Pancreas (tissue), 10 donors: ENCODE measurements around the gene GPR157. TPM values are rescaled to one million over a fixed set of nuclear protein-coding genes. Genes with fewer than 3 reads are reported as not detected.
A peak's percentile ranks its signal among the peaks of the same experiment; 100 is the strongest.

Experiments used
- ATAC-seq, 4 donors: fragments of 200-7000 bp; cut with Tn5 transposase; one replicate each; pipeline versions ENCODE4 v1.8.0 to v1.9.1; 2020; ENCODE audit warnings: mild to moderate bottlenecking in 4 of 4, moderate library complexity in 4 of 4
- DNase-seq, 6 donors: peaks; one replicate each; pipeline ENCODE4 v3.0.0-alpha.2; 2020
- FAIRE-seq: peaks from 2 replicates; lab custom pipeline; 2012; peaks lifted over from hg19 to GRCh38; lab: Jason Lieb, UNC
- H3K27ac ChIP-seq, 4 donors: fragments of 200-600 bp; sonication (generic); 1 replicate in 3 of 4; 2 replicates in 1 of 4; pipeline versions ENCODE4 v1.5.0 to v1.8.0; 2020
- H3K27me3 ChIP-seq, 4 donors: fragments of 200-600 bp; one replicate each; pipeline ENCODE4 v1.8.0; 2021
- H3K36me3 ChIP-seq, 3 donors: fragments of 200-600 bp; sonication (generic) in 1 of 3; one replicate each; pipeline versions ENCODE4 v1.5.0 to v1.8.0; 2020 to 2021
- H3K4me1 ChIP-seq, 3 donors: fragments of 200-600 bp; one replicate each; pipeline ENCODE4 v1.8.0; 2021
- H3K4me3 ChIP-seq, 4 donors: fragments of 200-600 bp; sonication (generic) in 2 of 4; one replicate each; pipeline versions ENCODE4 v1.5.0 to v1.8.0; 2020 to 2021
- H3K9me3 ChIP-seq, 4 donors: fragments of 200-600 bp; one replicate each; pipeline ENCODE4 v1.8.0; 2021
- CTCF ChIP-seq, 4 donors: fragments of 200-600 bp; sonication (generic) in 3 of 4; IDR thresholded peaks; one replicate each; pipeline versions ENCODE4 v1.5.0 to v1.8.0; 2021; ENCODE audit warnings: antibody characterized with exemption in 4 of 4
- WGBS, 2 donors: extraction: QIAGEN DNeasy Blood & Tissue Kit; methylation state at CpG; one replicate each; pipeline ENCODE4 v1.1.7; 2013; 5-methylcytosine and 5-hydroxymethylcytosine counted together
- intact Hi-C, 3 donors: fragments of 100-400 bp; cut with DNase I; formaldehyde crosslinking; loops; one replicate each; pipeline versions ENCODE4 v1.11.1 to v1.14.2; 2022
- polyA plus RNA-seq, 2 donors: library from polyadenylated mRNA; stranded (reverse); fragments of 200-250 nt; gene quantifications; one replicate each; pipeline ENCODE4 v1.2.3, GENCODE V29; 2013
- total RNA-seq, 6 donors: library from RNA; stranded (reverse); fragmentation: NEBNext Ultra II Directional in 4 of 6; extraction: Animal tissue kit (Norgen Biotek cat#: 25700) in 4 of 6; gene quantifications; one replicate each; pipeline versions ENCODE4 v1.2.1 to v1.2.4, GENCODE V29; 2021 to 2023
- donor health status: healthy with polysubstance abuse.
- donor health status: DM: no; HTN: no; CAD: no; lungs with moderate emphysema.
- donor health status: DM: no; HTN: no; CAD: no.
- donor health status: control.
- donor health status: control.
- donor health status: Bipolar disorder and iron deficiency.
- donor health status: DM: yes; HTN: yes; CAD: no.
- donor health status: DM: no; HTN: no; CAD: no.
- donor health status: DM: no; HTN: no; CAD: no.
- donor health status: DM: yes; HTN: yes; CAD: no.

The GPR157 gene
- total and polyA plus RNA-seq, 8 donors, result 2.1 to 6.2 (median 5.0) TPM

- DNase-seq (no peak), ATAC-seq (peak in 3 of 4 donors; percentile 70 to 86 (median 78)), FAIRE-seq (no peak)
- WGBS, 2 donors, result 51 to 77% methylated on average over 4 of the region's 4 CpGs
- Histone ChIP-seq H3K4me1 (no peaks in the 10 kb centered on the region), H3K36me3 (peaks cover 0 to 13% (median 0%) of the 10 kb centered on the region in 3 donors), H3K9me3 (no peaks in the 10 kb centered on the region), H3K4me3 (no peak overlapping the region), H3K27me3 (no peaks in the 10 kb centered on the region), H3K27ac (no peak overlapping the region)
- TF ChIP-seq CTCF (IDR thresholded peaks at IDR 0.05), result peak in 3 of 4 donors; percentile 11 to 29 (median 25)
- intact Hi-C loops, result loop anchor here in 1 of 3 donors (10.0 kb wide), 1 partner anchor 187 kb away; no protein-coding TSS in a partner anchor
Measured at GRCh38 chr1:9101510-9102146, 27.3 kb downstream of the GPR157 start.

GRCh38 chr1:9100471-9101043 is 28.3 kb downstream of the GPR157 start:
- H3K4me3 ChIP-seq, result no peak overlapping the region
- ATAC-seq (peak in 1 of 4 donors; percentile 26), FAIRE-seq (no peak), DNase-seq (no peak)
- no peak for TF ChIP-seq CTCF (IDR thresholded peaks at IDR 0.05)
- no peaks in the 10 kb centered on the region for H3K4me1 ChIP-seq
- H3K9me3 ChIP-seq, result no peaks in the 10 kb centered on the region
- no peak overlapping the region for H3K27ac ChIP-seq
- intact Hi-C loops, result loop anchor here in 1 of 3 donors (10.0 kb wide), 1 partner anchor 186 kb away; no protein-coding TSS in a partner anchor
- H3K36me3 ChIP-seq, result peaks cover 0 to 13% (median 0%) of the 10 kb centered on the region in 3 donors
- no peaks in the 10 kb centered on the region for H3K27me3 ChIP-seq
- WGBS, 2 donors, result 94 to 96% methylated on average over 8 of the region's 8 CpGs

GRCh38 chr1:9099555-9099954 is 29.3 kb downstream of the GPR157 start:
- no peaks in the 10 kb centered on the region for H3K9me3 ChIP-seq
- intact Hi-C loops, result no loop called here
- no peaks in the 10 kb centered on the region for H3K4me1 ChIP-seq
- 85 to 94% methylated on average over 7 of the region's 7 CpGs for WGBS, 2 donors
- no peak for TF ChIP-seq CTCF (IDR thresholded peaks at IDR 0.05)
- DNase-seq (no peak), FAIRE-seq (no peak), ATAC-seq (no peak)
- no peak overlapping the region for H3K27ac ChIP-seq
- H3K27me3 ChIP-seq, result no peaks in the 10 kb centered on the region
- H3K4me3 ChIP-seq, result no peak overlapping the region
- peaks cover 0 to 13% (median 0%) of the 10 kb centered on the region in 3 donors for H3K36me3 ChIP-seq

- intact Hi-C loops, result no loop called here
- DNase-seq, result no peak
- WGBS, 2 donors, result 78 to 79% methylated on average over 13 of the region's 13 CpGs
- no peaks in the 10 kb centered on the region for H3K27me3 ChIP-seq
- H3K9me3 ChIP-seq, result no peaks in the 10 kb centered on the region
- TF ChIP-seq CTCF (IDR thresholded peaks at IDR 0.05), result no peak
- ATAC-seq, result no peak
- H3K4me3 ChIP-seq, result no peak overlapping the region
- no peaks in the 10 kb centered on the region for H3K36me3 ChIP-seq
- no peaks in the 10 kb centered on the region for H3K4me1 ChIP-seq
- no peak for FAIRE-seq
- no peak overlapping the region for H3K27ac ChIP-seq
Measured at GRCh38 chr1:9097947-9098705, 30.8 kb downstream of the GPR157 start.
